ENCODE measurements around the gene TRIOBP.

Gene TRIOBP

DNA sequence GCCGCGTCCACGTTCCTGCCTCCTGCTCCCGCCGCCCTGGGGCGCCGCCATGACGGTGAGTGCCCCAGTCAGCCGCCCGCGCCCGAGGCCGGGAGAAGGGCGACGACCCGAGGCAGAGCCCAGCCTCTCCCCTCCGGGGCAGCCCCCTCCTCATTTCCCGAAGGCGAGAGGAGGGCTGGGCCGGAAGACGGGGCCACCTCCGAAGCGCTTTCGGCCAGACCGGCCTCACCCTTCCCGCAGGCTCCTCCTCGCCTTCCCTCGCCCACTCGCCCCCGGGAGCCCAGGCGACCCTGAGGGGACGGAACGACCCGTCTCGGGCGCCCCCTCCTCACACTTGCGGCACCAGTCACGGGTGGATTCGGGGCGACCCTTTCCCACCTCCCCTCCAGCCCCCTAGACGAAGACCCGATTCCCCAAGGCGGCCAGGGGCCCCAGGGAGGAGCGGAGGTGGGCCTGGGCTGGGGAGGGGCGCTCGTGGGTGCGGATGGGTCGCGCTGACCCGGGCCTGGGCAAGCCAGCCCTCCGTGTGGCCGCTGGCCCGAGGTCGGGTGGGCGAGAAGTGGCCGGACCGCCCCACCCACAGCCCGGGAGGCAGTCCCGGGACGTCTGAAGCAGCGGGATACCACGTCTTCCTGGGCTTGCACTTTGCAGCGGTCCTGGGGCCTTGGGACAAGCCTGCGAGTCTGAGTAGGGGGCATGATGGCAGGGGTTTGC lies 49.7 kb downstream of the TRIOBP start:
- H3K4me1 ChIP-seq (ENCODE audit: low read length), result peaks cover 10% of the 10 kb centered on the region
- peak overlapping the region; percentile 97 for H3K9ac ChIP-seq (ENCODE audit: low read length)
- no peak overlapping the region for H2AFZ ChIP-seq (ENCODE audit: low read depth, low read length)

GRCh38 chr22:37747080-37747714 lies 50.3 kb downstream of the TRIOBP start:
- Histone ChIP-seq H2AFZ (ENCODE audit: low read depth, low read length) (no peak overlapping the region), H3K4me3 (ENCODE audit: low read length) (peak overlapping the region; percentile 95)
- TF ChIP-seq EZH2phosphoT487 (IDR thresholded peaks at IDR 0.05; ENCODE audit: low read depth) (no peak), CTCF (IDR thresholded peaks at IDR 0.05; ENCODE audit: low read depth, low read length) (no peak)

More for the DNA sequence above, 49.7 kb downstream of the TRIOBP start:
- peak overlapping the region; percentile 87 for H3K4me2 ChIP-seq (ENCODE audit: low read length)
- no peaks in the 10 kb centered on the region for H4K20me1 ChIP-seq (ENCODE audit: insufficient read depth, low read length)
- no peak for TF ChIP-seq EZH2phosphoT487 (IDR thresholded peaks at IDR 0.05; ENCODE audit: low read depth)
- TF ChIP-seq CTCF (IDR thresholded peaks at IDR 0.05; ENCODE audit: low read depth, low read length), result no peak
- peak overlapping the region; percentile 95 for H3K4me3 ChIP-seq (ENCODE audit: low read length)
- H3K27ac ChIP-seq (ENCODE audit: low read length), result peak overlapping the region; percentile 51
- H3K79me2 ChIP-seq (ENCODE audit: low read length), result peaks cover 19% of the 10 kb centered on the region
- H3K36me3 ChIP-seq (replicated peaks; ENCODE audit: low read depth, low read length), result peaks cover 2% of the 10 kb centered on the region
- H3K27me3 ChIP-seq (ENCODE audit: low read depth, low read length), result no peaks in the 10 kb centered on the region
- no peaks in the 10 kb centered on the region for H3K9me3 ChIP-seq (ENCODE audit: insufficient read depth, low read length)

GRCh38 chr22:37747715-37748100 lies 50.9 kb downstream of the TRIOBP start:
- no peaks in the 10 kb centered on the region for H3K27me3 ChIP-seq (ENCODE audit: low read depth, low read length)
- TF ChIP-seq EZH2phosphoT487 (IDR thresholded peaks at IDR 0.05; ENCODE audit: low read depth) (no peak), CTCF (IDR thresholded peaks at IDR 0.05; ENCODE audit: low read depth, low read length) (no peak)
- H3K4me2 ChIP-seq (ENCODE audit: low read length), result peak overlapping the region; percentile 87
- H4K20me1 ChIP-seq (ENCODE audit: insufficient read depth, low read length), result no peaks in the 10 kb centered on the region
- H3K9me3 ChIP-seq (ENCODE audit: insufficient read depth, low read length), result no peaks in the 10 kb centered on the region
- H3K4me1 ChIP-seq (ENCODE audit: low read length), result peaks cover 10% of the 10 kb centered on the region
- H3K4me3 ChIP-seq (ENCODE audit: low read length), result no peak overlapping the region; the same call in 1 of the 2 replicates
- no peak overlapping the region for H3K27ac ChIP-seq (ENCODE audit: low read length)
- H3K79me2 ChIP-seq (ENCODE audit: low read length), result peaks cover 19% of the 10 kb centered on the region
- H3K36me3 ChIP-seq (replicated peaks; ENCODE audit: low read depth, low read length), result peaks cover 2% of the 10 kb centered on the region
- no peak overlapping the region for H2AFZ ChIP-seq (ENCODE audit: low read depth, low read length)
- H3K9ac ChIP-seq (ENCODE audit: low read length), result no peak overlapping the region

More at GRCh38 chr22:37747080-37747714, 50.3 kb downstream of the TRIOBP start:
- Histone ChIP-seq H3K9ac (ENCODE audit: low read length) (peak overlapping the region; percentile 97), H3K4me2 (ENCODE audit: low read length) (peak overlapping the region; percentile 87), H3K9me3 (ENCODE audit: insufficient read depth, low read length) (no peaks in the 10 kb centered on the region), H4K20me1 (ENCODE audit: insufficient read depth, low read length) (no peaks in the 10 kb centered on the region), H3K27me3 (ENCODE audit: low read depth, low read length) (no peaks in the 10 kb centered on the region), H3K27ac (ENCODE audit: low read length) (no peak overlapping the region), H3K79me2 (ENCODE audit: low read length) (peaks cover 19% of the 10 kb centered on the region), H3K36me3 (replicated peaks; ENCODE audit: low read depth, low read length) (peaks cover 2% of the 10 kb centered on the region), H3K4me1 (ENCODE audit: low read length) (peaks cover 10% of the 10 kb centered on the region)

- Histone ChIP-seq H3K36me3 (replicated peaks; ENCODE audit: low read depth, low read length) (peaks cover 2% of the 10 kb centered on the region), H3K9ac (ENCODE audit: low read length) (no peak overlapping the region), H3K4me1 (ENCODE audit: low read length) (peaks cover 10% of the 10 kb centered on the region), H2AFZ (ENCODE audit: low read depth, low read length) (no peak overlapping the region), H3K4me2 (ENCODE audit: low read length) (no peak overlapping the region), H3K9me3 (ENCODE audit: insufficient read depth, low read length) (no peaks in the 10 kb centered on the region), H3K4me3 (ENCODE audit: low read length) (no peak overlapping the region), H3K27me3 (ENCODE audit: low read depth, low read length) (no peaks in the 10 kb centered on the region), H3K27ac (ENCODE audit: low read length) (no peak overlapping the region), H3K79me2 (ENCODE audit: low read length) (peaks cover 19% of the 10 kb centered on the region), H4K20me1 (ENCODE audit: insufficient read depth, low read length) (no peaks in the 10 kb centered on the region)
- TF ChIP-seq CTCF (IDR thresholded peaks at IDR 0.05; ENCODE audit: low read depth, low read length) (no peak), EZH2phosphoT487 (IDR thresholded peaks at IDR 0.05; ENCODE audit: low read depth) (no peak)
These were observed 51.8 kb downstream of the TRIOBP start for GRCh38 chr22:37748659-37749058.
